IMR-90 (cell line): ENCODE measurements around the gene ADGRG4. TPM values are rescaled to one million over a fixed set of nuclear protein-coding genes. Genes with fewer than 3 reads are reported as not detected.

ENCODE experiments used
- ATAC-seq: fragments of 200-7000 bp; cut with Tn5 transposase; 2 replicates; pipeline ENCODE4 v1.9.1; 2020; ENCODE audit warnings: low read depth, mild to moderate bottlenecking, moderate library complexity
- BruUV-seq: library from RNA; stranded (reverse); fragments of 400-500 nt; replicated peaks from 2 replicates; lab custom pipeline; 2021; lab: Mats Ljungman, UMichigan
- CTCF ChIA-PET: fragments of 300-600 bp; formaldehyde crosslinking; extraction: SDS; loops from one replicate; lab custom pipeline; 2021; ENCODE audit warnings: antibody characterized with exemption; lab: Yijun Ruan, JAX
- POLR2A ChIA-PET: fragments of 300-600 bp; sonication (Branson Sonifier 250); formaldehyde crosslinking; loops from one replicate; lab custom pipeline; 2022; ENCODE audit warnings: antibody characterized with exemption; ENCODE audit not compliant: unreplicated experiment; lab: Charles Lee
- DNase-seq: peaks from one replicate; pipeline ENCODE4 v3.0.0; 2013
- H2AFZ ChIP-seq: replicated peaks from 2 replicates; pipeline ENCODE3; 2013; ENCODE audit warnings: low read length, mild to moderate bottlenecking; ENCODE audit not compliant: poor library complexity
- H2AK5ac ChIP-seq: 2 replicates; pipeline ENCODE4 v1.6.1; 2013; ENCODE audit warnings: low read depth, low read length, inconsistent platforms
- H2AK9ac ChIP-seq: replicated peaks from 2 replicates; pipeline ENCODE3; 2013; ENCODE audit warnings: mild to moderate bottlenecking, low read depth, low read length, moderate library complexity; ENCODE audit not compliant: poor library complexity
- H2BK120ac ChIP-seq: 2 replicates; pipeline ENCODE4 v1.6.1; 2013; ENCODE audit warnings: low read depth, low read length, inconsistent platforms
- H2BK15ac ChIP-seq: 3 replicates; pipeline ENCODE4 v1.6.1; 2013; ENCODE audit warnings: low read depth, low read length, inconsistent platforms
- H2BK20ac ChIP-seq: 2 replicates; pipeline ENCODE4 v1.6.1; 2013; ENCODE audit warnings: low read depth, mild to moderate bottlenecking, inconsistent platforms, low read length, moderate library complexity
- H2BK5ac ChIP-seq: 2 replicates; pipeline ENCODE4 v1.6.1; 2013; ENCODE audit warnings: mild to moderate bottlenecking, low read depth, low read length, inconsistent platforms; ENCODE audit not compliant: poor library complexity, severe bottlenecking
- H3K14ac ChIP-seq: replicated peaks from 2 replicates; pipeline ENCODE4 v1.6.1; 2013; ENCODE audit warnings: low read depth, low read length, inconsistent platforms
- H3K18ac ChIP-seq: 2 replicates; pipeline ENCODE4 v1.6.1; 2013; ENCODE audit warnings: low read depth, low read length, control low read depth
- H3K23ac ChIP-seq: 2 replicates; pipeline ENCODE4 v1.6.1; 2013; ENCODE audit warnings: low read depth, low read length, inconsistent platforms
- H3K27ac ChIP-seq: 2 replicates; pipeline ENCODE4 v1.5.1; 2013; ENCODE audit warnings: mild to moderate bottlenecking, control low read depth, low read length; ENCODE audit not compliant: insufficient read depth
- H3K27me3 ChIP-seq: 2 replicates; pipeline ENCODE4 v1.6.1; 2013; ENCODE audit warnings: low read length; ENCODE audit not compliant: control insufficient read depth, insufficient read depth
- H3K36me3 ChIP-seq: 2 replicates; pipeline ENCODE4 v1.6.1; 2013; ENCODE audit warnings: low read length, mixed read lengths; ENCODE audit not compliant: control insufficient read depth, insufficient read depth
- H3K4ac ChIP-seq: 2 replicates; pipeline ENCODE4 v1.6.1; 2013; ENCODE audit warnings: low read depth, low read length, inconsistent platforms
- H3K4me1 ChIP-seq: 2 replicates; pipeline ENCODE4 v1.6.1; 2013; ENCODE audit warnings: low read length, mixed read lengths; ENCODE audit not compliant: control insufficient read depth, insufficient read depth
- H3K4me2 ChIP-seq: 2 replicates; pipeline ENCODE4 v1.6.1; 2013; ENCODE audit warnings: low read depth, mild to moderate bottlenecking, control low read depth, low read length, moderate library complexity
- H3K4me3 ChIP-seq: 2 replicates; pipeline ENCODE4 v1.5.1; 2013; ENCODE audit warnings: low read depth, mild to moderate bottlenecking, control low read depth, low read length, moderate library complexity; ENCODE audit not compliant: insufficient read depth
- H3K56ac ChIP-seq: 2 replicates; pipeline ENCODE4 v1.6.1; 2013; ENCODE audit warnings: low read length, inconsistent platforms; ENCODE audit not compliant: insufficient read depth; ENCODE audit errors: extremely low read depth
- H3K79me1 ChIP-seq, 2 experiments: 2 replicates each; pipeline ENCODE4 v1.6.1; 2013; ENCODE audit warnings: low read length in 2 of 2, inconsistent platforms in 1 of 2, low read depth in 1 of 2
- H3K9ac ChIP-seq: 2 replicates; pipeline ENCODE4 v1.6.1; 2013; ENCODE audit warnings: low read depth, low read length, control low read depth
- H3K9me1 ChIP-seq: 2 replicates; pipeline ENCODE4 v1.6.1; 2013; ENCODE audit warnings: low read length, inconsistent platforms; ENCODE audit not compliant: insufficient read depth
- H3K9me3 ChIP-seq: 2 replicates; pipeline ENCODE4 v1.6.1; 2013; ENCODE audit warnings: low read length; ENCODE audit not compliant: control insufficient read depth, insufficient read depth
- H4K20me1 ChIP-seq: 2 replicates; pipeline ENCODE4 v1.6.1; 2013; ENCODE audit warnings: low read length, inconsistent platforms; ENCODE audit not compliant: insufficient read depth
- H4K5ac ChIP-seq: 2 replicates; pipeline ENCODE4 v1.6.1; 2013; ENCODE audit warnings: mild to moderate bottlenecking, low read depth, low read length, control low read depth
- H4K8ac ChIP-seq, 2 experiments: 2 replicates each; pipeline ENCODE4 v1.6.1; 2013; ENCODE audit warnings: low read depth in 2 of 2, low read length in 2 of 2, control low read depth in 1 of 2, inconsistent platforms in 1 of 2
- H4K91ac ChIP-seq: 2 replicates; pipeline ENCODE4 v1.6.1; 2013; ENCODE audit warnings: low read depth, low read length, inconsistent platforms; ENCODE audit not compliant: insufficient read depth
- BHLHE40 ChIP-seq: fragments of 150-350 bp; IDR thresholded peaks from 2 replicates; pipeline ENCODE4 v1.6.1; 2016; ENCODE audit warnings: mild to moderate bottlenecking, low read depth, low read length
- CEBPB ChIP-seq: IDR thresholded peaks from 2 replicates; pipeline ENCODE4 v1.6.1; 2012; ENCODE audit warnings: low read depth, low read length, improper control_type of control experiment
- CHD1 ChIP-seq: IDR thresholded peaks from 2 replicates; pipeline ENCODE4 v1.6.1; 2012; ENCODE audit warnings: low read depth, low read length, improper control_type of control experiment
- FOS ChIP-seq: fragments of 150-350 bp; IDR thresholded peaks from 2 replicates; pipeline ENCODE4 v1.6.1; 2016; ENCODE audit warnings: low read depth, low read length
- MAFK ChIP-seq: IDR thresholded peaks from 2 replicates; pipeline ENCODE4 v1.6.1; 2012; ENCODE audit warnings: low read depth, low read length, improper control_type of control experiment
- MAZ ChIP-seq: IDR thresholded peaks from 2 replicates; pipeline ENCODE4 v1.6.1; 2012; ENCODE audit warnings: low read depth, mild to moderate bottlenecking, low read length, improper control_type of control experiment, moderate library complexity, borderline replicate concordance
- RAD21 ChIP-seq: IDR thresholded peaks from 2 replicates; pipeline ENCODE4 v1.6.1; 2012; ENCODE audit warnings: low read length, improper control_type of control experiment
- RCOR1 ChIP-seq: IDR thresholded peaks from 2 replicates; pipeline ENCODE4 v1.6.1; 2012; ENCODE audit warnings: mild to moderate bottlenecking, low read length, improper control_type of control experiment; ENCODE audit not compliant: insufficient replicate concordance
- WGBS, 2 experiments: methylation state at CpG; one replicate each; pipeline versions ENCODE4 v1.1.5 to v1.1.7; 2013; ENCODE audit warnings: missing lambda C conversion rate in 2 of 2; ENCODE audit not compliant: insufficient read length in 1 of 2; ENCODE audit errors: extremely low coverage in 2 of 2; 5-methylcytosine and 5-hydroxymethylcytosine counted together
- dilution Hi-C: fragments of 300-500 bp; cut with HindIII; formaldehyde crosslinking; loops from one replicate; pipeline ENCODE4 v1.14.3; 2018; ENCODE audit warnings: low sequenced_read_pairs; ENCODE audit not compliant: unreplicated experiment
- in situ Hi-C: fragments of 300-500 bp; cut with MboI; formaldehyde crosslinking; loops from 3 replicates; pipeline ENCODE4 v1.14.3; 2019; ENCODE audit warnings: low sequenced_read_pairs, inconsistent platforms, mixed read lengths
- intact Hi-C: fragments of 100-400 bp; cut with micrococcal nuclease; formaldehyde crosslinking; loops from 2 replicates; pipeline ENCODE4 v1.10.0; 2022
- polyA plus RNA-seq, 3 experiments: library from polyadenylated mRNA; depleted of rRNA; stranded (reverse); fragments of >200 nt; gene quantifications; 2 replicates each; pipeline ENCODE4 v1.2.3, GENCODE V29; 2012; ENCODE audit warnings: low replicate concordance in 1 of 3
- total RNA-seq: library from RNA; depleted of rRNA; stranded (reverse); fragments of >200 nt; gene quantifications from 2 replicates; pipeline ENCODE4 v1.2.3, GENCODE V29; 2012

ADGRG4 gene
- total and polyA plus RNA-seq, 2 of the 4 experiments (the other 2 are of a cell fraction): under 0.01 TPM; not detected in 1

- TF ChIP-seq BHLHE40 (no peak), MAFK (no peak), CHD1 (no peak), CEBPB (no peak), FOS (no peak), RCOR1 (no peak), RAD21 (no peak), MAZ (no peak)
- 20% methylated on average over 1 of the region's 2 CpGs; no CpG with 5 or more reads in 1 of the 2 experiments for WGBS, 2 experiments
- H2BK15ac ChIP-seq: no peak overlapping the region
- no peaks in the 10 kb centered on the region for H3K4me1 ChIP-seq
- no peak overlapping the region for H3K56ac ChIP-seq
- H2AK5ac ChIP-seq: no peak overlapping the region
- H3K4me3 ChIP-seq: no peak overlapping the region
- dilution Hi-C loops (no loop called here), in situ Hi-C loops (no loop called here), intact Hi-C loops (no loop called here)
- H3K4me2 ChIP-seq: no peak overlapping the region
- no TSS peak for BruUV-seq
- no peak overlapping the region for H4K5ac ChIP-seq
- no peak overlapping the region for H3K27ac ChIP-seq
- H3K27me3 ChIP-seq: no peaks in the 10 kb centered on the region
- no peak overlapping the region for H2AFZ ChIP-seq
- POLR2A ChIA-PET: no interaction called here
- H4K8ac ChIP-seq: no peak overlapping the region
- no peak overlapping the region for H3K18ac ChIP-seq
- no peak for ATAC-seq
- H3K14ac ChIP-seq: no peak overlapping the region
- H3K9me1 ChIP-seq: no peaks in the 10 kb centered on the region
- H3K9ac ChIP-seq: no peak overlapping the region
- no peaks in the 10 kb centered on the region for H4K20me1 ChIP-seq
- H2BK120ac ChIP-seq: no peak overlapping the region
- H2BK20ac ChIP-seq: no peak overlapping the region
- H3K9me3 ChIP-seq: no peaks in the 10 kb centered on the region
- no peak overlapping the region for H2AK9ac ChIP-seq
- no peak overlapping the region for H2BK5ac ChIP-seq
- no peaks in the 10 kb centered on the region for H3K79me1 ChIP-seq
- H3K23ac ChIP-seq: no peak overlapping the region
- H3K36me3 ChIP-seq: no peaks in the 10 kb centered on the region
- no peak overlapping the region for H4K91ac ChIP-seq
- CTCF ChIA-PET: no interaction called here
- no peak for DNase-seq
- H3K4ac ChIP-seq: no peak overlapping the region
Measured at GRCh38 chrX:136328933-136329332, 28.2 kb downstream of the ADGRG4 start.
